GM23338 (cell line): ENCODE measurements around the gene FMN1. TPM values are rescaled to one million over a fixed set of nuclear protein-coding genes. Genes with fewer than 3 reads are reported as not detected.

ENCODE experiments used
- ATAC-seq: fragments of 200-7000 bp; cut with Tn5 transposase; 3 replicates; pipeline ENCODE4 v1.9.1; 2020
- DNase-seq: peaks from one replicate; pipeline ENCODE4 v3.0.0-alpha.2; 2015; ENCODE audit warnings: low spot score
- H2AFZ ChIP-seq: fragments of 200-600 bp; sonication (generic); 2 replicates; pipeline ENCODE4 v1.8.0; 2016; ENCODE audit warnings: antibody characterized with exemption, mild to moderate bottlenecking, moderate library complexity
- H3F3A ChIP-seq: fragments of 200-600 bp; sonication (generic); replicated peaks from 2 replicates; pipeline ENCODE4 v1.8.0; 2017; ENCODE audit warnings: antibody characterized with exemption, mixed run types, low read depth
- H3K27ac ChIP-seq: fragments of 200-600 bp; sonication (generic); 2 replicates; pipeline ENCODE4 v1.6.1; 2016; ENCODE audit warnings: low read depth
- H3K27me3 ChIP-seq: fragments of 200-600 bp; sonication (generic); 2 replicates; pipeline ENCODE4 v1.8.0; 2016; ENCODE audit warnings: mild to moderate bottlenecking, mixed run types, moderate library complexity; ENCODE audit not compliant: insufficient read depth
- H3K36me3 ChIP-seq: fragments of 200-600 bp; sonication (generic); 2 replicates; pipeline ENCODE4 v1.8.0; 2016; ENCODE audit warnings: mild to moderate bottlenecking; ENCODE audit not compliant: insufficient read depth
- H3K4me1 ChIP-seq: fragments of 200-600 bp; sonication (generic); 2 replicates; pipeline ENCODE4 v1.8.0; 2016; ENCODE audit warnings: mild to moderate bottlenecking, moderate library complexity; ENCODE audit not compliant: insufficient read depth
- H3K4me2 ChIP-seq: fragments of 200-600 bp; sonication (generic); 2 replicates; pipeline ENCODE4 v1.7.1; 2017; ENCODE audit warnings: mixed run types
- H3K4me3 ChIP-seq: fragments of 200-600 bp; sonication (generic); 2 replicates; pipeline ENCODE4 v1.6.1; 2016; ENCODE audit warnings: mixed run types
- H3K79me2 ChIP-seq: fragments of 200-600 bp; sonication (generic); replicated peaks from 2 replicates; pipeline ENCODE4 v1.8.0; 2017; ENCODE audit warnings: mild to moderate bottlenecking; ENCODE audit not compliant: insufficient read depth
- H3K9me2 ChIP-seq: fragments of 200-600 bp; sonication (generic); 2 replicates; pipeline ENCODE4 v1.8.0; 2017; ENCODE audit not compliant: insufficient read depth
- H4K20me1 ChIP-seq: fragments of 200-600 bp; sonication (generic); replicated peaks from 2 replicates; pipeline ENCODE4 v1.8.0; 2017; ENCODE audit warnings: mild to moderate bottlenecking; ENCODE audit not compliant: insufficient read depth
- H3K27ac Mint-ChIP-seq: 2 replicates; pipeline ENCODE4 v1.8.0; 2020; ENCODE audit warnings: inconsistent platforms, mild to moderate bottlenecking, moderate library complexity, mixed read lengths
- H3K27me3 Mint-ChIP-seq: 3 replicates; pipeline ENCODE4 v1.8.0; 2022; ENCODE audit warnings: low read depth, mild to moderate bottlenecking, moderate library complexity, mixed read lengths, inconsistent platforms; ENCODE audit not compliant: insufficient read depth, poor library complexity
- H3K36me3 Mint-ChIP-seq: 3 replicates; pipeline ENCODE4 v1.8.0; 2021; ENCODE audit warnings: low read depth, mild to moderate bottlenecking, inconsistent platforms, moderate library complexity, mixed read lengths
- H3K4me1 Mint-ChIP-seq: 3 replicates; pipeline ENCODE4 v1.8.0; 2020; ENCODE audit warnings: mild to moderate bottlenecking, inconsistent platforms, mixed read lengths
- H3K4me3 Mint-ChIP-seq: 3 replicates; pipeline ENCODE4 v1.8.0; 2021; ENCODE audit warnings: moderate library complexity, mild to moderate bottlenecking, inconsistent platforms, mixed read lengths
- H3K9me3 Mint-ChIP-seq: 3 replicates; pipeline ENCODE4 v1.8.0; 2020; ENCODE audit warnings: moderate library complexity, mild to moderate bottlenecking, inconsistent platforms, mixed read lengths
- EZH2 ChIP-seq: fragments of 200-600 bp; sonication (generic); IDR thresholded peaks from one replicate; pipeline ENCODE4 v1.8.0; 2017; ENCODE audit warnings: antibody characterized with exemption, mild to moderate bottlenecking, low read depth; ENCODE audit not compliant: unreplicated experiment
- EZH2phosphoT487 ChIP-seq: fragments of 200-600 bp; sonication (generic); IDR thresholded peaks from one replicate; pipeline ENCODE4 v1.8.1; 2018; ENCODE audit warnings: antibody characterized with exemption; ENCODE audit not compliant: unreplicated experiment
- JUNB ChIP-seq: IDR thresholded peaks from one replicate; pipeline ENCODE4 v1.6.1; 2016; ENCODE audit warnings: antibody characterized with exemption; ENCODE audit not compliant: unreplicated experiment
- POLR2AphosphoS5 ChIP-seq: IDR thresholded peaks from 2 replicates; pipeline ENCODE4 v1.6.1; 2016; ENCODE audit warnings: antibody characterized with exemption, low read depth
- STAT1 ChIP-seq: IDR thresholded peaks from one replicate; pipeline ENCODE4 v1.6.1; 2016; ENCODE audit warnings: antibody characterized with exemption; ENCODE audit not compliant: unreplicated experiment
- ZNF331 ChIP-seq: fragments of 250-450 bp; sonication (Bioruptor Pico); IDR thresholded peaks from 2 replicates; pipeline ENCODE4 v1.5.0; 2020; ENCODE audit warnings: low read depth, mild to moderate bottlenecking, moderate library complexity
- polyA plus RNA-seq: library from polyadenylated mRNA; unstranded; fragments of >200 nt; fragmentation: Nextera tagmentation; extraction: Ambion mirVana; gene quantifications from 2 replicates; pipeline ENCODE4 v1.2.1, GENCODE V29; 2016
- total RNA-seq: library from RNA; depleted of rRNA; stranded (reverse); fragments of >200 nt; shearing (Covaris generic); gene quantifications from 2 replicates; pipeline ENCODE4 v1.2.3, GENCODE V29; 2014
- TF ChIP-seq, protein P1 (sequence below): fragments of 250-450 bp; sonication (Bioruptor Pico); IDR thresholded peaks from 2 replicates; pipeline ENCODE4 v1.5.0; 2020; ENCODE audit warnings: mild to moderate bottlenecking, moderate library complexity
- TF ChIP-seq, protein P2 (sequence below), 2 experiments: fragments of 200-600 bp in 1 of 2; sonication (generic) in 1 of 2; conservative IDR thresholded peaks; 2 replicates each; pipeline versions ENCODE4 v1.5.1 to v1.6.1; 2016 to 2017; ENCODE audit warnings: antibody characterized with exemption in 2 of 2, low read depth in 2 of 2, mild to moderate bottlenecking in 2 of 2, moderate library complexity in 1 of 2

The FMN1 gene
- total and polyA plus RNA-seq, 2 experiments from 2014 or later = 1.2 to 1.6 TPM

DNA sequence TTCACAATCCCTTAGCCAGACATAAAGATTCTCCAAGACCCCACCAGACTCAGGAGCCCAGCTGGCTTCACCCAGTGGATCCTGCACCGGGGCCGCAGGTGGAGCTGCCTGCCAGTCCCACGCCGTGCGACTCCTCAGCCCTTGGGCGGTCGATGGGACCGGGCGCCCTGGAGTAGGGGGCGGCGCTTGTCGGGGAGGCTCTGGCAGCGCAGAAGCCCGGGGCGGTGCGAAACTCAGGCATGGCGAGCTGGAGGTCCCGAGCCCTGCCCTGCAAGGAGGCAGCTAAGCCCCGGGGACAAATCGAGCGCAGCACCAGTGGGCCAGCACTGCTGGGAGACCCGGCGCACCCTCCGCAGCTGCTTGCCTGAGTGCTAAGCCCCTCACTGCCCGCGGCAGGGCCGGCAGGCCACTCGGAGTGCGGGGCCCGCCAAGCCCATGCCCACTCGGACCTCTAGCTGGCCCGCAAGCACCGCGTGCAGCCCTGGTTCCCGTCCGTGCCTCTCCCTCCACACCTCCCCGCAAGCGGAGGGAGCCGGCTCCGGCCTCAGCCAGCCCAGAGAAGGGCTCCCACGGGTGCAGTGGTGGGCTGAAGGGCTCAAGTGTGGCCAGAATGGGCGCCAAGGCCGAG is 175.0 kb downstream of the FMN1 start:
- peaks cover 2% of the 10 kb centered on the region for H3K27me3 Mint-ChIP-seq
- H3K9me3 Mint-ChIP-seq = no peaks in the 10 kb centered on the region
- no peak overlapping the region for H3K4me2 ChIP-seq
- no peak overlapping the region for H2AFZ ChIP-seq
- H3F3A ChIP-seq = no peaks in the 10 kb centered on the region
- no peak overlapping the region for H3K4me3 Mint-ChIP-seq
- no peak overlapping the region for H3K4me3 ChIP-seq
- no peak overlapping the region for H3K27ac ChIP-seq
- no peaks in the 10 kb centered on the region for H3K9me2 ChIP-seq
- peaks cover 26% of the 10 kb centered on the region for H3K4me1 Mint-ChIP-seq
- peaks cover 10% of the 10 kb centered on the region for H3K4me1 ChIP-seq
- no peaks in the 10 kb centered on the region for H4K20me1 ChIP-seq
- no peaks in the 10 kb centered on the region for H3K79me2 ChIP-seq
- no peaks in the 10 kb centered on the region; the same call in 2 of the 3 replicates for H3K36me3 Mint-ChIP-seq
- no peaks in the 10 kb centered on the region for H3K36me3 ChIP-seq
- DNase-seq (no peak), ATAC-seq (no peak)
- H3K27me3 ChIP-seq = no peaks in the 10 kb centered on the region
- TF ChIP-seq EZH2phosphoT487 (no peak), EZH2 (no peak), STAT1 (no peak), ZNF331 (no peak)
- TF ChIP-seq, protein P1, sequence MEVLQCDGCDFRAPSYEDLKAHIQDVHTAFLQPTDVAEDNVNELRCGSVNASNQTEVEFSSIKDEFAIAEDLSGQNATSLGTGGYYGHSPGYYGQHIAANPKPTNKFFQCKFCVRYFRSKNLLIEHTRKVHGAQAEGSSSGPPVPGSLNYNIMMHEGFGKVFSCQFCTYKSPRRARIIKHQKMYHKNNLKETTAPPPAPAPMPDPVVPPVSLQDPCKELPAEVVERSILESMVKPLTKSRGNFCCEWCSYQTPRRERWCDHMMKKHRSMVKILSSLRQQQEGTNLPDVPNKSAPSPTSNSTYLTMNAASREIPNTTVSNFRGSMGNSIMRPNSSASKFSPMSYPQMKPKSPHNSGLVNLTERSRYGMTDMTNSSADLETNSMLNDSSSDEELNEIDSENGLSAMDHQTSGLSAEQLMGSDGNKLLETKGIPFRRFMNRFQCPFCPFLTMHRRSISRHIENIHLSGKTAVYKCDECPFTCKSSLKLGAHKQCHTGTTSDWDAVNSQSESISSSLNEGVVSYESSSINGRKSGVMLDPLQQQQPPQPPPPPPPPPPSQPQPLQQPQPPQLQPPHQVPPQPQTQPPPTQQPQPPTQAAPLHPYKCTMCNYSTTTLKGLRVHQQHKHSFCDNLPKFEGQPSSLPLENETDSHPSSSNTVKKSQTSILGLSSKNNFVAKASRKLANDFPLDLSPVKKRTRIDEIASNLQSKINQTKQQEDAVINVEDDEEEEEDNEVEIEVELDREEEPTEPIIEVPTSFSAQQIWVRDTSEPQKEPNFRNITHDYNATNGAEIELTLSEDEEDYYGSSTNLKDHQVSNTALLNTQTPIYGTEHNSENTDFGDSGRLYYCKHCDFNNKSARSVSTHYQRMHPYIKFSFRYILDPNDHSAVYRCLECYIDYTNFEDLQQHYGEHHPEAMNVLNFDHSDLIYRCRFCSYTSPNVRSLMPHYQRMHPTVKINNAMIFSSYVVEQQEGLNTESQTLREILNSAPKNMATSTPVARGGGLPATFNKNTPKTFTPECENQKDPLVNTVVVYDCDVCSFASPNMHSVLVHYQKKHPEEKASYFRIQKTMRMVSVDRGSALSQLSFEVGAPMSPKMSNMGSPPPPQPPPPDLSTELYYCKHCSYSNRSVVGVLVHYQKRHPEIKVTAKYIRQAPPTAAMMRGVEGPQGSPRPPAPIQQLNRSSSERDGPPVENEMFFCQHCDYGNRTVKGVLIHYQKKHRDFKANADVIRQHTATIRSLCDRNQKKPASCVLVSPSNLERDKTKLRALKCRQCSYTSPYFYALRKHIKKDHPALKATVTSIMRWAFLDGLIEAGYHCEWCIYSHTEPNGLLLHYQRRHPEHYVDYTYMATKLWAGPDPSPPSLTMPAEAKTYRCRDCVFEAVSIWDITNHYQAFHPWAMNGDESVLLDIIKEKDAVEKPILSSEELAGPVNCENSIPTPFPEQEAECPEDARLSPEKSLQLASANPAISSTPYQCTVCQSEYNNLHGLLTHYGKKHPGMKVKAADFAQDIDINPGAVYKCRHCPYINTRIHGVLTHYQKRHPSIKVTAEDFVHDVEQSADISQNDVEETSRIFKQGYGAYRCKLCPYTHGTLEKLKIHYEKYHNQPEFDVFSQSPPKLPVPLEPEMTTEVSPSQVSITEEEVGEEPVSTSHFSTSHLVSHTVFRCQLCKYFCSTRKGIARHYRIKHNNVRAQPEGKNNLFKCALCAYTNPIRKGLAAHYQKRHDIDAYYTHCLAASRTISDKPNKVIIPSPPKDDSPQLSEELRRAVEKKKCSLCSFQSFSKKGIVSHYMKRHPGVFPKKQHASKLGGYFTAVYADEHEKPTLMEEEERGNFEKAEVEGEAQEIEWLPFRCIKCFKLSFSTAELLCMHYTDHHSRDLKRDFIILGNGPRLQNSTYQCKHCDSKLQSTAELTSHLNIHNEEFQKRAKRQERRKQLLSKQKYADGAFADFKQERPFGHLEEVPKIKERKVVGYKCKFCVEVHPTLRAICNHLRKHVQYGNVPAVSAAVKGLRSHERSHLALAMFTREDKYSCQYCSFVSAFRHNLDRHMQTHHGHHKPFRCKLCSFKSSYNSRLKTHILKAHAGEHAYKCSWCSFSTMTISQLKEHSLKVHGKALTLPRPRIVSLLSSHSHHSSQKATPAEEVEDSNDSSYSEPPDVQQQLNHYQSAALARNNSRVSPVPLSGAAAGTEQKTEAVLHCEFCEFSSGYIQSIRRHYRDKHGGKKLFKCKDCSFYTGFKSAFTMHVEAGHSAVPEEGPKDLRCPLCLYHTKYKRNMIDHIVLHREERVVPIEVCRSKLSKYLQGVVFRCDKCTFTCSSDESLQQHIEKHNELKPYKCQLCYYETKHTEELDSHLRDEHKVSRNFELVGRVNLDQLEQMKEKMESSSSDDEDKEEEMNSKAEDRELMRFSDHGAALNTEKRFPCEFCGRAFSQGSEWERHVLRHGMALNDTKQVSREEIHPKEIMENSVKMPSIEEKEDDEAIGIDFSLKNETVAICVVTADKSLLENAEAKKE = no peak
- H3K27ac Mint-ChIP-seq = no peak overlapping the region

DNA sequence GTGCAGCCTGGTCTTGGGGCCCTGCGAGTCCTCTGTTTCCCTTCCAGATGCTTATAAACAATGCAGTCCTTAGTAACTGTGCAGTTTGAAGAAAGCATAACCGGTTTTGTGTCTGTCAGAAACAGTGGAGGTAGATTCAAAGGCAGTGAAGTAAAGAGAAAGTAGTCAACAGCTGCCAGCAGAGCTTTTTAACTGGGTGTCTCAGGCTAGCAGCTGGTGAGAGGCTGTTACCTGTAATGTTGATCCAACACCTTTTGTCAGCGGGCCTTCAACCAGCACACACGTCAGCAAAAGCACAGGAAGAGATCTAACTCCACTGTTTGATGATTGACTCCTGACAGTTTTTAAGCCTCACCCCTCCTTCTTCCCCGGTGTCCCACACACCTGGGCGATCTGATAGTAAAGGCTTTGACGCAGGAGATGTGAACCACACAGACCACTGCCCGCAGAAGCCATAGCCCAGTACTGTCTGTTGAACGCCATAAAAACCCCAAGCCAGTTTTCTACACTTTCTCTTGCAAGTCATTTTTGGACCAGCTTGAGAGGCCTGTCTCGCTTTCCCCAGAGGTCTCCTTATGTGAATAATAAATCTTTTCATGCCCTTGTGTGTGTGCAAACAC is 178.0 kb downstream of the FMN1 start:
- Mint-ChIP-seq H3K4me3 (no peak overlapping the region), H3K9me3 (no peaks in the 10 kb centered on the region), H3K27me3 (peaks cover 2% of the 10 kb centered on the region), H3K27ac (no peak overlapping the region), H3K4me1 (peaks cover 10% of the 10 kb centered on the region; the same call in 2 of the 3 replicates), H3K36me3 (no peaks in the 10 kb centered on the region; the same call in 2 of the 3 replicates)
- H2AFZ ChIP-seq = no peak overlapping the region
- no peaks in the 10 kb centered on the region for H4K20me1 ChIP-seq
- no peak overlapping the region for H3K27ac ChIP-seq
- H3K4me3 ChIP-seq = no peak overlapping the region
- no peaks in the 10 kb centered on the region for H3F3A ChIP-seq
- no peaks in the 10 kb centered on the region for H3K79me2 ChIP-seq
- H3K27me3 ChIP-seq = no peaks in the 10 kb centered on the region
- ATAC-seq (no peak), DNase-seq (no peak)
- no peaks in the 10 kb centered on the region; the same call in 1 of the 2 replicates for H3K4me1 ChIP-seq
- no peak overlapping the region for H3K4me2 ChIP-seq
- H3K9me2 ChIP-seq = peaks cover 3% of the 10 kb centered on the region; the same call in 1 of the 2 replicates
- H3K36me3 ChIP-seq = no peaks in the 10 kb centered on the region
- no peak for TF ChIP-seq JUNB
- TF ChIP-seq, protein P2, sequence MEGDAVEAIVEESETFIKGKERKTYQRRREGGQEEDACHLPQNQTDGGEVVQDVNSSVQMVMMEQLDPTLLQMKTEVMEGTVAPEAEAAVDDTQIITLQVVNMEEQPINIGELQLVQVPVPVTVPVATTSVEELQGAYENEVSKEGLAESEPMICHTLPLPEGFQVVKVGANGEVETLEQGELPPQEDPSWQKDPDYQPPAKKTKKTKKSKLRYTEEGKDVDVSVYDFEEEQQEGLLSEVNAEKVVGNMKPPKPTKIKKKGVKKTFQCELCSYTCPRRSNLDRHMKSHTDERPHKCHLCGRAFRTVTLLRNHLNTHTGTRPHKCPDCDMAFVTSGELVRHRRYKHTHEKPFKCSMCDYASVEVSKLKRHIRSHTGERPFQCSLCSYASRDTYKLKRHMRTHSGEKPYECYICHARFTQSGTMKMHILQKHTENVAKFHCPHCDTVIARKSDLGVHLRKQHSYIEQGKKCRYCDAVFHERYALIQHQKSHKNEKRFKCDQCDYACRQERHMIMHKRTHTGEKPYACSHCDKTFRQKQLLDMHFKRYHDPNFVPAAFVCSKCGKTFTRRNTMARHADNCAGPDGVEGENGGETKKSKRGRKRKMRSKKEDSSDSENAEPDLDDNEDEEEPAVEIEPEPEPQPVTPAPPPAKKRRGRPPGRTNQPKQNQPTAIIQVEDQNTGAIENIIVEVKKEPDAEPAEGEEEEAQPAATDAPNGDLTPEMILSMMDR (conservative IDR thresholded peaks at IDR 0.05; ENCODE audit: low read depth in 2 of 2) = no peak
- no peak for TF ChIP-seq STAT1
- TF ChIP-seq POLR2AphosphoS5 = no peak
